SU-DHL-6 (cell line): ENCODE measurements around the gene CEL.

ENCODE experiments used
- EZH2phosphoT487 ChIP-seq: fragments of 200-600 bp; sonication (generic), shearing (Covaris generic); conservative IDR thresholded peaks from 2 replicates; pipeline ENCODE4 v1.6.1; 2018; ENCODE audit warnings: mild to moderate bottlenecking, antibody characterized with exemption, low read length, moderate library complexity, mixed read lengths
- TF ChIP-seq, protein P1 (sequence below): fragments of 200-600 bp; sonication (generic); IDR thresholded peaks from one replicate; pipeline ENCODE4 v1.5.1; 2017; ENCODE audit warnings: antibody characterized with exemption, mild to moderate bottlenecking, low read length, moderate library complexity; ENCODE audit not compliant: insufficient read depth, poor library complexity, severe bottlenecking

DNA sequence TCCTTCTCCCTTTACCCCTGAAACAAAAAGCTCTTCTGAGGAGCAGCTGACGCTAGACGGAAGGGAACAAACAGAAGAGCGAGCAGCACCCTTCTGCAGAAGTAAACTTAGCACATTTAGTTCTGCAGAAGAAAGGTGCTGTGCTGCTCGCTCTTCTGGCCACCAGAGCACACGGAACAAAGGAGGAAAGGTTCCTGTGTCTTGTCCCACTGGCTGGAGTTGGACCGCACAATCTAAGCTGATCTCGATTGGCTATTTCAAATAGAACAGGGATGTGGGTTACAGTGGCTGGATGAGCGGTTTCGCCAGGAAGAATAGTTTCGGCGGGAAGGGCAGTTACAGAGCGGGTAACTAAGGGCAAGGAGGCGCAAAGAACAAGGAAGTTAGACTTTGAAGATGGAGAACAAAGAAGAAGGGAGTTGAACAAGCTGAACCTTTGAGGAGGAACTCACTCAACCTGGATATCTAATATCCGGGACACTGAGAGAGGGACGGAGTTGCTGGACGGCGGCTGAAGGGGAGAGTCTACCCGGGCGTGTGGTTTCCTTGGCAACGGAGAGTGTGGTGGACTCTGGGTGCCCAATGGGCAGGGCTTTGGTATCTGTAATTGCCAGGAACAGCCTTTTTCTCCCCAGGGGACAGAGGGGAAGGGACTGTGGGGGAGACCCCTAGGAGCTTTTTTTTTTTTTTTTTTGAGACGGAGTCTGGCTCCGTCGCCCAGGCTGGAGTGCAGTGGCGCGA, 23.8 kb upstream of the CEL start:
- TF ChIP-seq, protein P1, sequence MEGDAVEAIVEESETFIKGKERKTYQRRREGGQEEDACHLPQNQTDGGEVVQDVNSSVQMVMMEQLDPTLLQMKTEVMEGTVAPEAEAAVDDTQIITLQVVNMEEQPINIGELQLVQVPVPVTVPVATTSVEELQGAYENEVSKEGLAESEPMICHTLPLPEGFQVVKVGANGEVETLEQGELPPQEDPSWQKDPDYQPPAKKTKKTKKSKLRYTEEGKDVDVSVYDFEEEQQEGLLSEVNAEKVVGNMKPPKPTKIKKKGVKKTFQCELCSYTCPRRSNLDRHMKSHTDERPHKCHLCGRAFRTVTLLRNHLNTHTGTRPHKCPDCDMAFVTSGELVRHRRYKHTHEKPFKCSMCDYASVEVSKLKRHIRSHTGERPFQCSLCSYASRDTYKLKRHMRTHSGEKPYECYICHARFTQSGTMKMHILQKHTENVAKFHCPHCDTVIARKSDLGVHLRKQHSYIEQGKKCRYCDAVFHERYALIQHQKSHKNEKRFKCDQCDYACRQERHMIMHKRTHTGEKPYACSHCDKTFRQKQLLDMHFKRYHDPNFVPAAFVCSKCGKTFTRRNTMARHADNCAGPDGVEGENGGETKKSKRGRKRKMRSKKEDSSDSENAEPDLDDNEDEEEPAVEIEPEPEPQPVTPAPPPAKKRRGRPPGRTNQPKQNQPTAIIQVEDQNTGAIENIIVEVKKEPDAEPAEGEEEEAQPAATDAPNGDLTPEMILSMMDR = no peak
- TF ChIP-seq EZH2phosphoT487 = no peak
